Omental fat pad (tissue), 4 donors: Measurements from ENCODE around the gene SPATA17. TPM values are rescaled to one million over a fixed set of nuclear protein-coding genes. Genes with fewer than 3 reads are reported as not detected.

ENCODE experiments used
- ATAC-seq: fragments of 150-250 bp; one replicate; pipeline ENCODE4 v1.9.1; 2016; ENCODE audit warnings: mild to moderate bottlenecking, moderate library complexity; ENCODE audit not compliant: low FRiP score
- DNase-seq: peaks from one replicate; pipeline ENCODE4 v3.0.0-alpha.2; 2019; ENCODE audit warnings: low spot score
- total RNA-seq, 4 donors: library from RNA; depleted of rRNA; stranded (reverse); fragments of >200 nt; gene quantifications; one replicate each; pipeline ENCODE4 v1.1.0, GENCODE V29; 2016
- TF ChIP-seq, protein P1 (sequence below), 3 donors: fragments of 450-650 bp; IDR thresholded peaks; one replicate each; pipeline ENCODE4 v1.5.1; 2016 to 2017; ENCODE audit warnings: antibody characterized with exemption in 3 of 3, mild to moderate bottlenecking in 3 of 3, moderate library complexity in 2 of 3

Gene SPATA17
- total RNA-seq, 4 donors from 2014 or later = 0.37 TPM; not detected in 3

DNA sequence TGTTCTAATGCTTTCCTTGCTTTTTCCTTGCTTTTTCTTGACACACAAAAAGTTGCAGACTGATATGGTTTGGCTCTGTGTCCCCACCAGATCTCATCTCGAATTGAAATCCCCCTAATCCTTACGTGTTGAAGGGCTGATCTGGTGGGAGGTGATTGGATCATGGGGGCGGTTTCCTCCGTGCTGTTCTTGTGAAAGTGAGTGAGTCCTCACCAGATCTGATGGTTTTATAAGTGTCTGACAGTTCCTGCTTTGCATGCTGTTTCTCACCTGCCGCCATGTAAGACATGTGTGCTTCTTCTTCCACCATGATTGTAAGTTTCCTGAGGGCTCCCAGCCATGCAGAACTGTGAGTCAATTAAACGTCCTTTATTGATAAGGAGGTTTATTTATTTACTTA, 11.3 kb downstream of the SPATA17 start:
- ATAC-seq = no peak
- TF ChIP-seq, protein P1, sequence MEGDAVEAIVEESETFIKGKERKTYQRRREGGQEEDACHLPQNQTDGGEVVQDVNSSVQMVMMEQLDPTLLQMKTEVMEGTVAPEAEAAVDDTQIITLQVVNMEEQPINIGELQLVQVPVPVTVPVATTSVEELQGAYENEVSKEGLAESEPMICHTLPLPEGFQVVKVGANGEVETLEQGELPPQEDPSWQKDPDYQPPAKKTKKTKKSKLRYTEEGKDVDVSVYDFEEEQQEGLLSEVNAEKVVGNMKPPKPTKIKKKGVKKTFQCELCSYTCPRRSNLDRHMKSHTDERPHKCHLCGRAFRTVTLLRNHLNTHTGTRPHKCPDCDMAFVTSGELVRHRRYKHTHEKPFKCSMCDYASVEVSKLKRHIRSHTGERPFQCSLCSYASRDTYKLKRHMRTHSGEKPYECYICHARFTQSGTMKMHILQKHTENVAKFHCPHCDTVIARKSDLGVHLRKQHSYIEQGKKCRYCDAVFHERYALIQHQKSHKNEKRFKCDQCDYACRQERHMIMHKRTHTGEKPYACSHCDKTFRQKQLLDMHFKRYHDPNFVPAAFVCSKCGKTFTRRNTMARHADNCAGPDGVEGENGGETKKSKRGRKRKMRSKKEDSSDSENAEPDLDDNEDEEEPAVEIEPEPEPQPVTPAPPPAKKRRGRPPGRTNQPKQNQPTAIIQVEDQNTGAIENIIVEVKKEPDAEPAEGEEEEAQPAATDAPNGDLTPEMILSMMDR (IDR thresholded peaks at IDR 0.05) = no peak
- no peak for DNase-seq

DNA sequence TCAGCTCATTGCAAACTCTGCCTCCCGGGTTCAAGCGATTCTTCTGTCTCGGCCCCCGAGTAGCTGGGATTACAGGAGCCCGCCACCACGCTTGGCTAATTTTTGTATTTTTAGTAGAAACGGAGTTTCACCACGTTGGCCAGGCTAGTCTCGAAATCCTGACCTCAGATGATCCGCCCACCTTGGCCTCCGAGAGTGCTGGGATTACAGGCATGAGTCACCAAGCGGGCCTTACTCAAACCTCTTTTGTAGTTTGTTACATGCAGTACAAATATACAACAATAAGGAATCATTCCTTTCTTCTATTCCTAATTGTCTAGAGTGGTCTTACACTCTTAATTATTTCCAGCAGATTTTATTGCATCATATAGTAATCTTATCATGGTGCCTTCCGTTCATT, 16.6 kb downstream of the SPATA17 start:
- ATAC-seq (no peak), DNase-seq (no peak)
- TF ChIP-seq, protein P1 (IDR thresholded peaks at IDR 0.05) = no peak

DNA sequence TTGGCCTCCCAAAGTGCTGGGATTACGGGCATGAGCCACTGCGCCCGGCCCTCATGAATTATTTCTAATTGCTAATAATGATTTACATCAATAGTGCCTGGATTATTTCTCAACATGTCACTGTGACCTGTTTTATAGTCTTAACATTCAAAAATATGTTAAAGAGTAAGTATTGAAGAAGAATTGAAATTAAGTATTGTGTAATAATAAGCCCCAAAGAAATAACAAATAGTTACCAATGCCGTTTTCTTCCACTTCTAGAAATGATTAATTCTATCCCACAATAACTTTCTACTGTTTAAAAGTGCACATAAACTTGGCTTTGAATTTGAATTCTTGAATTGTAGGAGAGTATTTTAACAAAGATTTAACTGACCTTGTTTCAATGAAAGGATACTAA, 19.5 kb downstream of the SPATA17 start:
- TF ChIP-seq, protein P1 (IDR thresholded peaks at IDR 0.05) = no peak
- DNase-seq (no peak), ATAC-seq (no peak)

DNA sequence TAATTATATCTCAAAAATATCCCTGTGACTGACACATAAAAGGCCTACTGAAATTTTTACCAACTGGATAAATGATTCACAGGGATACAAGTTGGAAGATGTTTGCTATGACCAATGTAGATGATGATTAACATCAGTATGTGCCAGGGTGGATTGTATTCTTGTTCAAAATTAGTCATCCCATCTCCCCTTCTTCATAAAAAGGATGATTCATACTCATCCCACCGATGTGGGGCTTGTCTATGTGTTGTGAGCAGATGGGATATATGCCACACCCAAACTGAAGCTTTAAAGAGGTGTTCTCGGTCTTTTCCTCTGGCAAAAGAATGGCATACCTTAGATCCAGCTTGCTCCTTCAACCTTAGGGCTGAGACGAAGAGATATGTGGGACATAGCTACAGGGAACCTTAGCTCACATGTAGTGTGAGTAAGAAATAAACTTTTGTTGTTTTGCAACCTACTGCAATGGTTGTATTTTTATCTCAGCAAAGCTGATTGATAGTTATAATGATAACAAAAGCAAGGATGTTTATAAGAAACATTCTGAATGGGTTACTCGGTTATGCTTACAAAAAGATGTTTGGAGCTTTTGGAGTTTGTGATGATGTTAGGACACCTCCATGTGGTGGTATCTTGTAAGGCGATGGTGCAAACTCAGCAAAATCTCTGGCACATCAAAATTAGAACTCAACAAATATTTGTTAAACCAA, 29.4 kb downstream of the SPATA17 start:
- TF ChIP-seq, protein P1 (IDR thresholded peaks at IDR 0.05) = no peak
- ATAC-seq (peak; percentile 71), DNase-seq (no peak)

DNA sequence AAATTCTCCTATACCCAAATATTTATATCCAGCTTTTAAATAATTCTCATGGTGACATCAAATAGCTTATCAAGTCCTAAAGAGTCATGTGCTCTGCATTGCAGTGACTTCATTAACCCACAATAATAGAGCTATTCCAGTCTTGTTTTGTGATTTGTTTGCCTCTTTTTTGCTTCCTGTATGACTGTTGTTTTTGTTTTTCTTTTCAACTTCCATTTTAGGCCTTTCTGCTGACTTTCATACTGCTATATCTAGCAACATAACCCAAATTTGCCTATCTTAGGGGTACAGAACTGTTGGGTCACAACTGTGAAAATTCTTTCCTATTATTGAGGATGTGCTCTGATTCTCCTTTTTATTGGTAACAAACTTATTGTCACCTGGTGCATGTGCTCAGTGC, 30.3 kb downstream of the SPATA17 start:
- ATAC-seq (no peak), DNase-seq (no peak)
- TF ChIP-seq, protein P1 (IDR thresholded peaks at IDR 0.05) = no peak

DNA sequence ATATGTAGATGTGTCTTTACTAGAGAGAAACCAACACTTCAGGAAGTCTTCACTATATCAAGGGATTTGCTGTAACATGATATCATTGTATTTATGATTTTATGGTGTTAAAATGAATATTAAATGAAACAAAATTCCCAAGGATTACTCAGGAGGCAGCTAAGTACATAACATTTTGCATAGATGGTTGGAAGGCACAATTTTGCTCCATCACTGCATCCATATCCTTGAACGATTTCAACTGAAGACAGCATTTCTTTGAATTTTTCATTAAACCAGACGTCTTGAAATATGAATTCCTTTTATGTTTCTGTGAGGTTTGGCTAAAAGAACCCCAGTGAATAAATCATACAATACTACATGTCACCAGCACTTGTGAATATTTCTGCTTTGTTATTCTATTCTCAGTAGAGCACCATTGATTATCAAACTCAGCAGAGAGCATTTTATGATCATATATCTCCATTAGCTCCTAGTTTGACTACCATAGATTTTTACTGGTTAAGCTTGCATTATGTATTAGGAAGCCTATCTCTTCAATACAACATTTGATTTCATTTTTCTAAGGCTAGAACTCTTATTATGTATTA, 37.3 kb downstream of the SPATA17 start:
- no peak for DNase-seq
- TF ChIP-seq, protein P1 (IDR thresholded peaks at IDR 0.05) = no peak
- no peak for ATAC-seq

DNA sequence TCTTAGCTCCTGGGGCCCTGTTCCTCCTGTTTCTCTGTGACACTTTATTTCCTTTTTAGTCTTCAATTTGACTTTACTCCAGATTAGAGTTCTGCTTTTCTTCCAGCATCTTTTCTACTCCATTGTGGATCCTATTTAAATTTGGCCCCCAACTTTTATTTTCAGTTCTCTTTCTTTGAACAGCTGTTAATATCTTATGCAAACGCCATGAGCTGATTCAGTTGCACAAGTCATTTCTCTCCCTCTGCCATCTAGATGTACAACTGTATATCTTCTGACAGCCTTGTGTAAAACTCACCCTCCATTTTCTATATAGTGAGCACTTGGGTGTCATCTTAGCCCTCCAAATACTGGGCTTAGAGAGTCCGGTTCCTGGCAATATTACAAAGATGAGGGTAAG, 42.2 kb downstream of the SPATA17 start:
- ATAC-seq = no peak
- no peak for DNase-seq
- TF ChIP-seq, protein P1 (IDR thresholded peaks at IDR 0.05) = no peak
